K562 (cell line): ENCODE measurements around the gene CRNN. TPM values are rescaled to one million over a fixed set of nuclear protein-coding genes. Genes with fewer than 3 reads are reported as not detected.

ENCODE experiments used
- ATAC-seq: fragments of 200-7000 bp; cut with Tn5 transposase; 3 replicates; pipeline ENCODE4 v1.9.1; 2020; ENCODE audit warnings: moderate library complexity
- BruUV-seq: library from RNA; stranded (reverse); fragments of 400-500 nt; replicated peaks from 2 replicates; lab custom pipeline; 2021; lab: Mats Ljungman, UMichigan
- CTCF ChIA-PET: fragments of 300-600 bp; formaldehyde crosslinking; extraction: SDS; loops from one replicate; lab custom pipeline; 2021; ENCODE audit warnings: low intra/inter-chr PET ratio; lab: Yijun Ruan, JAX
- POLR2A ChIA-PET: fragments of 300-600, 350-650 bp; sonication (Branson Sonifier 250); formaldehyde crosslinking; extraction: SDS; loops from one replicate; lab custom pipeline; 2021; ENCODE audit warnings: antibody characterized with exemption, inconsistent platforms; lab: Yijun Ruan, JAX
- DNase-seq, 4 experiments: peaks; one replicate each; pipeline versions ENCODE4 v3.0.0 to v3.0.0-alpha.2; 2011 to 2018; ENCODE audit warnings: low spot score in 3 of 4, mixed read lengths in 3 of 4; ENCODE audit errors: extremely low read depth in 1 of 4
- FAIRE-seq: peaks from 2 replicates; lab custom pipeline; 2011; peaks lifted over from hg19 to GRCh38; lab: Jason Lieb, UNC
- H2AFZ ChIP-seq: 2 replicates; pipeline ENCODE4 v1.6.0; 2011; ENCODE audit warnings: low read depth, low read length, control low read depth, inconsistent platforms
- H3K27ac ChIP-seq: fragments of 200-600 bp; 3 replicates; pipeline ENCODE4 v1.8.0; 2011; ENCODE audit warnings: low read depth, mild to moderate bottlenecking, control low read depth, inconsistent platforms, low read length, moderate library complexity, mixed read lengths; ENCODE audit errors: extremely low read depth
- H3K27me3 ChIP-seq, 2 experiments: fragments of 300-600 bp in 1 of 2; 2 replicates in 1 of 2; 3 replicates in 1 of 2; pipeline versions ENCODE4 v1.6.0 to v1.8.0; 2011; ENCODE audit warnings: inconsistent platforms in 2 of 2, low read length in 2 of 2, mild to moderate bottlenecking in 1 of 2, mixed read lengths in 1 of 2, moderate library complexity in 1 of 2; ENCODE audit not compliant: control insufficient read depth in 2 of 2, insufficient read depth in 2 of 2
- H3K36me3 ChIP-seq: fragments of 300-600 bp; 3 replicates; pipeline ENCODE4 v1.8.0; 2011; ENCODE audit warnings: mild to moderate bottlenecking, low read length, inconsistent platforms; ENCODE audit not compliant: control insufficient read depth, insufficient read depth
- H3K4me1 ChIP-seq, 2 experiments: fragments of 200-600 bp in 1 of 2; replicated peaks in 1 of 2; 2 replicates in 1 of 2; 3 replicates in 1 of 2; pipeline versions ENCODE4 v1.5.1 to v1.8.0; 2011; ENCODE audit warnings: inconsistent platforms in 2 of 2, low read length in 2 of 2, mild to moderate bottlenecking in 1 of 2, mixed read lengths in 1 of 2, moderate library complexity in 1 of 2; ENCODE audit not compliant: control insufficient read depth in 2 of 2, insufficient read depth in 2 of 2
- H3K4me2 ChIP-seq: 2 replicates; pipeline ENCODE4 v1.6.1; 2011; ENCODE audit warnings: low read length, control low read depth, inconsistent platforms, mixed read lengths; ENCODE audit not compliant: insufficient read depth
- H3K4me3 ChIP-seq: fragments of 200-600 bp; sonication (generic), shearing (Covaris generic); 2 replicates; pipeline ENCODE4 v1.5.1; 2016; ENCODE audit warnings: control low read depth, inconsistent platforms
- H3K79me2 ChIP-seq: fragments of 200-600 bp; 3 replicates; pipeline ENCODE4 v1.8.0; 2011; ENCODE audit warnings: low read length, inconsistent platforms; ENCODE audit not compliant: control insufficient read depth, insufficient read depth
- H3K9ac ChIP-seq, 2 experiments: 2 replicates each; pipeline versions ENCODE4 v1.6.0 to v1.6.1; 2011; ENCODE audit warnings: low read depth in 2 of 2, low read length in 2 of 2, control low read depth in 1 of 2, inconsistent platforms in 1 of 2, mild to moderate bottlenecking in 1 of 2, mixed read lengths in 1 of 2; ENCODE audit not compliant: insufficient read depth in 1 of 2
- H3K9me1 ChIP-seq: one replicate; pipeline ENCODE4 v1.6.0; 2011; ENCODE audit warnings: inconsistent platforms, mild to moderate bottlenecking, low read length, moderate library complexity; ENCODE audit not compliant: control insufficient read depth, insufficient read depth
- H3K9me3 ChIP-seq: replicated peaks from 2 replicates; pipeline ENCODE4 v1.5.1; 2011; ENCODE audit warnings: low read depth, low read length, inconsistent platforms; ENCODE audit not compliant: control insufficient read depth, insufficient read depth
- H4K20me1 ChIP-seq: replicated peaks from 2 replicates; pipeline ENCODE4 v1.6.1; 2011; ENCODE audit warnings: low read length, inconsistent platforms, mixed read lengths; ENCODE audit not compliant: control insufficient read depth, insufficient read depth
- ARID2 ChIP-seq: fragments of 450-650 bp; IDR thresholded peaks from 2 replicates; pipeline ENCODE4 v1.6.1; 2017; ENCODE audit warnings: antibody characterized with exemption, mild to moderate bottlenecking
- HCFC1 ChIP-seq: IDR thresholded peaks from 2 replicates; pipeline ENCODE4 v1.6.1; 2012; ENCODE audit warnings: low read depth, low read length, improper control_type of control experiment
- TCF15 ChIP-seq: fragments of 250-450 bp; sonication (Bioruptor Pico); IDR thresholded peaks from 2 replicates; pipeline ENCODE4 v1.8.0; 2022; ENCODE audit warnings: moderate library complexity, mild to moderate bottlenecking, inconsistent platforms
- ZNF239 ChIP-seq: fragments of 250-450 bp; sonication (Bioruptor Pico); IDR thresholded peaks from 2 replicates; pipeline ENCODE4 v1.4.0; 2020; ENCODE audit warnings: mild to moderate bottlenecking
- ZNF561 ChIP-seq: fragments of 450-650 bp; formaldehyde crosslinking; conservative IDR thresholded peaks from 2 replicates; pipeline ENCODE4 v1.4.0; 2020; ENCODE audit warnings: mild to moderate bottlenecking, moderate library complexity
- ZNF707 ChIP-seq: fragments of 250-450 bp; sonication (Bioruptor Pico); conservative IDR thresholded peaks from 2 replicates; pipeline ENCODE4 v1.8.0; 2022; ENCODE audit warnings: inconsistent platforms, mild to moderate bottlenecking, moderate library complexity
- WGBS: fragments of 100-300 bp; shearing (Covaris generic); methylation state at CpG from one replicate; pipeline ENCODE4 v1.1.6; 2016; ENCODE audit warnings: low coverage, mixed read lengths; ENCODE audit not compliant: insufficient coverage; ENCODE audit errors: missing lambda C conversion rate; 5-methylcytosine and 5-hydroxymethylcytosine counted together
- in situ Hi-C: fragments of 300-500 bp; cut with MboI; formaldehyde crosslinking; loops from 4 replicates; pipeline ENCODE4 v1.15.0; 2018; ENCODE audit warnings: inconsistent platforms, mixed read lengths
- intact Hi-C: fragments of 100-400 bp; cut with micrococcal nuclease; formaldehyde crosslinking; loops from 2 replicates; pipeline ENCODE4 v1.14.2; 2022
- polyA plus RNA-seq, 8 experiments: library from polyadenylated mRNA; depleted of rRNA in 4 of 8; stranded (reverse) in 5 of 8; unstranded in 3 of 8; fragments of >200 nt; fragmentation: Nextera tagmentation in 2 of 8; fragmentation: Illumina TruSeq in 1 of 8; extraction: Ambion mirVana in 2 of 8; extraction: Trizol in 1 of 8; gene quantifications; 2 replicates each; pipeline versions ENCODE4 v1.2.1 to v1.2.3, GENCODE V29; 2011 to 2014; ENCODE audit warnings: inconsistent platforms in 1 of 8, missing spikeins in 1 of 8
- total RNA-seq, 7 experiments: library from RNA; depleted of rRNA in 6 of 7; stranded (reverse); fragments of >200 nt in 6 of 7; fragmentation: Illumina TruSeq in 2 of 7; extraction: Trizol in 2 of 7; gene quantifications; 2 replicates each; pipeline versions ENCODE4 v1.2.1 to v1.2.3, GENCODE V29; 2011 to 2021; ENCODE audit warnings: low replicate concordance in 1 of 7

Gene CRNN
- total and polyA plus RNA-seq, 9 of the 15 experiments (the other 6 are each of a cell fraction or from before 2014, with no cell fraction given): not detected

DNA sequence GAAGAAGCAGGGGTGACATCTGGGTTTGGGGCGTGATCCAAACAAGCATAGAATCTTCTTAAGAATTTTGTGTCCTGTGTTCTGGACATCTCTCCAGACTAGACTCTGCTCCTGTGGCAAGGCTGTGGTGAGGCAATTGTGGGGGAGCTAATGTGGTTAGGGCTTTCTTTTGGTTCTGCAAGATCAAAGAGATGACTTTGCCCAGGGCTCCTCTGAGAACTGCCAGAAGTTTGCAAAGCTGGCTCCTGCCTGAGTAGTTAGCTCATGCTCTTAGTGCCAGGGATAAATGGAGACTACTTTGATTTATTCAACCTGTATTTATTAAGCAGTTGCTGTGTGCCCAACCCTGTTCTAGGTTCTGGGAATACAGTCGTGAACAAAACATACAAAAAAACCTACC is 34.0 kb upstream of the CRNN start (continued):
- TF ChIP-seq HCFC1 (no peak), ZNF707 (CRISPR knock-in tag) (no peak), ZNF239 (CRISPR knock-in tag) (no peak), ARID2 (no peak)

DNA sequence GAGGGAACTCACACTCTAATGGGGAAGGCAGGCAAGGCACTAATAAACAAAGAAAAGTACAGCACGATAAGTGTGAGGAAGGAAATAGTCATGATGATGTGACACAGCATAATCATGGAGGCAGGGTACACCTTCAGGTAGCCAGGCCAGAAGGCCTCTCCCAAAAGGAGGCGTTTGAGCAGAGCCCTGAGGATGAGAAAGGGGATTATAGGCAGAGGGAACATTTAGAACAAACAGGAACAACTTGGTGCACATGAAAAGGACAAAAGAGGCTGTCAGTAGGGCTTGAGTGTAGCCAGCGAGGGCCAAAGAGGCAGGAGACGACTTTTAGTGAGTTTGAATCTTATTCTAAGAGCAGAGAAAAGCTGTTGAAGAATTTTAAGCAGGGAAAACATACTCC is 33.4 kb upstream of the CRNN start:
- Histone ChIP-seq H3K36me3 (no peaks in the 10 kb centered on the region), H3K9me1 (no peaks in the 10 kb centered on the region), H3K27me3 (no peaks in the 10 kb centered on the region), H3K9me3 (no peaks in the 10 kb centered on the region), H4K20me1 (no peaks in the 10 kb centered on the region), H2AFZ (no peak overlapping the region), H3K79me2 (no peaks in the 10 kb centered on the region), H3K4me3 (no peak overlapping the region), H3K4me2 (no peak overlapping the region), H3K27ac (no peak overlapping the region), H3K9ac (no peak overlapping the region), H3K4me1 (no peaks in the 10 kb centered on the region)
- in situ Hi-C loops: no loop called here
- CTCF ChIA-PET: no interaction called here
- TF ChIP-seq TCF15 (CRISPR knock-in tag): no peak
- TF ChIP-seq ZNF561 (CRISPR knock-in tag): no peak
- intact Hi-C loops: no loop called here
- BruUV-seq: no TSS peak
- FAIRE-seq (no peak), ATAC-seq (no peak), DNase-seq (no peak)
- POLR2A ChIA-PET: no interaction called here
- 0% methylated on average over 4 of the region's 4 CpGs for WGBS
